T1000 (cell line): ENCODE results near the gene HPCAL4.

Experiments
- DNase-seq: peaks from one replicate; lab custom pipeline; 2025; ENCODE audit warnings: mixed read lengths; lab: John Stamatoyannopoulos, UW

HPCAL4 gene

DNA sequence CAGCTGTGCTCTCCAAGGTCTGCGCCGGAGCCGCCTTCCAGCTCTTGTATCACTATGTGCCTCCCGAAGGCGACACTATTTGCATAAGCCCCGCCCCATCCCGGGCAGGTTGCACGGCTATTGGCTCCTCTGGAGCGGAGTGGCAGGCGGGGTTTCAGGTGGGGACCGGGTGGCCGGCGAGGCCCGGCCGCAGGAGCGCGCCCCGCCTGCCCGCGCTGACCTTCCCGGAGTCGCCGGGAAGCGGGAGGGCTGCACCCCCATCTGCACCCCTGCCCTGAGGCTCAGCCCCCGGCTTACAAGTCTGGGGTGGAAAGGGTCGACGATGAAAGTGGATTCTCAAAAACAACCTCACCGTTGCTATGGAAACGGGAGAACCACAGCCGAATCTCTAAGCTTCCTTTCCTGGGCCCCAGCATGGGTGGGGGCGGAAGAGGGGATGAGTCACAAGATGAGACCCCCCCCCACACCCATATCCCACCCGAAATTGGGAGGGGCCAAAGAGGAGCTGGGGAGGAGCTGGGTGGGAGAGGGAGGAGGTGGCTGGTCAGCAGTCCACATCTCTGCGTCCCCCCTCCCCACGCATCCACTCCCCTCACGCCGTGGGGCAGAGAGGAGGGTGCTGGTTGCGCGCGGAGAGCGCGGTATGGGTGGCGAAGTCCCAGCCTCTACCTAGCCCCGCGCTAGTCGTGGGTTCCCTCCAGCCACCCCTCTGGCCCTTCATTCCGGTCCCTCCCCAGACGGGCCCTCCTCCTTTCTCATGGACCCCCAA is at the start of gene HPCAL4:
TSS of gene HPCAL4 (minus strand) at position 51 of the 769 bp plus-strand sequence. CDS start 6,830 bp downstream, outside the sequence.
- DNase-seq = no peak

DNA sequence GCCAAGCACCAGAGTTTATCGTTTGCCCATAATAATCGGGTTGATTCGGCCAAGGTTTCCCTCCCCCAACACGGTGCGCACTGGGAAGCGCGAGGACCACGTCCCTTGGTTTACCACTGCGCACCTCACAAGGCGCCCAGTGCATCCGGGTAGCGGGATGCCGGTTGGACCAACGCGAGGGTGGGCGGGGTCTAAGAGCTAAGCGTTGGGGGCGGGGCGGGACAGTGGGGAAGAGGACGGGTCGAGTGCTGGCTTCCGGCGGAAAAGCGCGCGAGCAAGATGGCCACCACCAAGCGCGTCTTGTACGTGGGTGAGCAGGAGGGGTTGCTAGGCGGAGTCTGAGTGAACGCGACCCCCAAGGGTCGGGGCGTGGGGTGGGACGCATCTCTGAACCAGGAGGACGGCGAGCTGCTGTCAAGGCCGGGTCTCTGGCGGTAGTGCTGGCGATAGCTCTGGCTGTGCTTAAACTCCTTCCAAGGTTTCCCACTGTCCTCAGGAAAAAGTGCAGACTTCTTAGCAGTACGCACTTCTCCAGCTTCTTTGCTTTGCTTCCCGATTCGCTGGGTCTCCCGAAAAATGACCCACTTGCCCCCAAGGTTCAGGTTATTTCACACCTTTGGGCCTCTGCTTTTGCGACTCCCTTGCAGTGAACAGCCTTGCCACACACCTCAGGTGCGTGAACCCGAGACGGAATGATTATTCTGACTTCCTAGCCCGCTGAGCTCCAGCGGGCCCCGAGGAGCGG is 47.6 kb upstream of the HPCAL4 start, which contains the start of gene PPIE:
TSS of gene PPIE (plus strand) at position 261 of the 745 bp plus-strand sequence. CDS start at position 280, 19 bp downstream.
- DNase-seq = peak; percentile 67

- no peak for DNase-seq
Observed at GRCh38 chr1:39737546-39738169, 46.4 kb upstream of the HPCAL4 start.

GRCh38 chr1:39735731-39736130 is 44.5 kb upstream of the HPCAL4 start:
- DNase-seq = no peak

DNA sequence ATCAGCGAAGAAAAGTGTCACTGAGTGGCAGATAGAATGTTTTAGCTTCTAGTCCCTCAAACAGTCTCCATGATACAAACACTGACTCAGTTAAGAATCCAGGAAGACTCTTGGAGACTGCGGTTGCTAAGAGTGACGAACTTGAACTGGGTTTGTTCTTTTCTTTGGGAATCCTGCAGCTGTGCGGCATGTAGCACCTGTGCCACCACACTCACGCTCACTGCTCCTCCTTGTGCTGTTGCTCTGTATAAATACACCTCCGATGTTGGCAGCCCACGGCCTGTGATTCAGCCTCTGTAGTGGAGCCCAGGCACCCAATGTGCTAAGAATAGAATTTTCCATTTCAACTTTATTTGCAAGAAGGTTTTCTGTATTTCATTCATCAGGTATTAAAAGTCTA is 41.9 kb upstream of the HPCAL4 start:
- DNase-seq = no peak

DNA sequence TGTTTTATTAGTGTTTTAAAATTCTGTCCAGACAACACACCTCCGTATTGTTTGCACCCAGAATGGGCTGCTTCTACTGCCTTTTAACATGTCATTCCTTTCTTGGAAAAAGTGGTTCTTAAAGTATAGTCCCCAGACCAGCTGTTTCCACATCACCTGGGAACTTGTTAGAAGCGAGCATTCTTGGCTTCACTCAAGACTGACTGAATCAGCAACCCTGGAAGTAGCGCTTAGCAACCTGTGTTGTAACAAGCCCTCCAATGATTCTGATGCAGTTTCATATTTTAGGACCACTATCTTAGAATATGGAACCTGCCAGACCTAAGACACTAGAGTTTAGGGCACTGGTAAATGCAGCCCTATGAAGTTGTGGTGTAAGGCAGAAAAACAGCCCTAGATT is 41.5 kb upstream of the HPCAL4 start:
- DNase-seq = no peak

DNA sequence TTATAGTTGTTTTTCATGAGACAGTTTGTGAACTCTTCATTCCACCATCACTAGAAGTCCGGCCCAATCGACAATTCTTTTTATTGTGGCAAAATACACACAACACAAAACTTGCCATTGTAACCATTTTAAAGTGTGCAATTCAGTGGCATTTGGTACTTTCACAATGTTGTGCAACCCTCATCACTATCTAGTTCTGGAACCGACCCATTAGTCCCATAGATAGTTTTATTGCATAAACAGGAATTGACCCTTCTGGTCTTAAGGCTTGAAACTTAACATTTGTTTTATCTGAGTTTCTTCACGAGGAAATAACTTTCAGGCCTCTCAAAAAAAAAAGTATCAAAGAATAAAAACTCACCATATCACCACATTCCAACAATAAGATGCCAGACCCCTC is 38.6 kb upstream of the HPCAL4 start:
- no peak for DNase-seq

DNA sequence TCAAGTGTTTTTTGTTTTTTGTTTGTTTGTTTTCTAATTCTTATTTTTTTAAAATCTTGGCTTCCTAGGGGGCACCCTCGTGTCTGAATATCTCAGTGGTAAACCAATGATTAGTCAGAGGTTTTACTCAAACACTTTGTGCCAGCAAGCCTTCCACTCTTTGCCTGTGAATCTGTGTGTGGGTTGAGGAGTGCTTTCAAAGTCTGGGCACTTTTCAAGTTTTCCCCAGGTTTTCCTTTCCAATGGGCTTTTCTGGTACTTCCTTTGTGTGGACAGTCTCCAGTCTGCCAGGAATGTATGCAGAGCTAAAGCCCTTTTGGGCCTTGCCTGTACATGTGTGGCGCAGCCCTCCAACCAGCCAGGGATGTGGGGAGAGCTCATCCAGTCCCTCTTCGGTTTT is 37.8 kb upstream of the HPCAL4 start:
- no peak for DNase-seq

- no peak for DNase-seq
Observed at GRCh38 chr1:39727932-39728317, 36.7 kb upstream of the HPCAL4 start.

DNA sequence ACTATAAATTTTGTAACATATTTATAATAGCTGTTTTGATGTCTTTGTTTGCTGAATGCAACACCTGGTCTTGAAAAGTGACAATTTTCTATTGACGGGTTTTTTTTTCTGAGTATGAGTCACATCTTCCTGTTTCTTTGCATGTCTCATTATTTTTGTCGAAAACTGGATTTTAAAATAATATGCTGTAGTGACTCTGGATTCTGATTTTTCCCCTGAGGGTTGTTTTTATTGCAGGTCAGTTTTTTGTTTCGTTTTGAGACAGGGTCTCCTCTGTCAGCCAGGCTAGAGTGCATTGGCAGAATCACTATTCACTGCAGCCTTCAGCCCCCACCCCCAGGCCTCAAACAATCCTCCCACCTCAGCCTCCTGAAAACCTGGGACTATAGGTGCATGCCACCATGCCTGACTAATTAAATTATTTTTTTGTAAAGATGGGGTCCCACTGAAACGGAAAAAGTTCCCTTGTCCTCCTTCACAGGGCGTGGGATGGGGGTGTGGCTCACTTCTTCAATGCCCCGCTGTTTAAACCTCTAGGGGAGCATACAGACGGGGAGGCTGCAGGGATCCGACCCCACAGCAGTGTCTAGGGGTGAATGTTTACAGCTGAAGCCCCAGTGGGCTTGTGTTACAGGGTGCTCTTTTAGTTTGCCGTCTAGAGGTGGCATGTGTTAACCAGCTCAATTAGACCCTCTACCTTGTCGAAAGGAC is 36.1 kb upstream of the HPCAL4 start:
- DNase-seq = no peak

GRCh38 chr1:39726600-39726999 is 35.4 kb upstream of the HPCAL4 start:
- DNase-seq = no peak

- DNase-seq = no peak
Observed at GRCh38 chr1:39722495-39722894, 31.3 kb upstream of the HPCAL4 start.

GRCh38 chr1:39721664-39722063 is 30.4 kb upstream of the HPCAL4 start:
- DNase-seq = no peak

DNA sequence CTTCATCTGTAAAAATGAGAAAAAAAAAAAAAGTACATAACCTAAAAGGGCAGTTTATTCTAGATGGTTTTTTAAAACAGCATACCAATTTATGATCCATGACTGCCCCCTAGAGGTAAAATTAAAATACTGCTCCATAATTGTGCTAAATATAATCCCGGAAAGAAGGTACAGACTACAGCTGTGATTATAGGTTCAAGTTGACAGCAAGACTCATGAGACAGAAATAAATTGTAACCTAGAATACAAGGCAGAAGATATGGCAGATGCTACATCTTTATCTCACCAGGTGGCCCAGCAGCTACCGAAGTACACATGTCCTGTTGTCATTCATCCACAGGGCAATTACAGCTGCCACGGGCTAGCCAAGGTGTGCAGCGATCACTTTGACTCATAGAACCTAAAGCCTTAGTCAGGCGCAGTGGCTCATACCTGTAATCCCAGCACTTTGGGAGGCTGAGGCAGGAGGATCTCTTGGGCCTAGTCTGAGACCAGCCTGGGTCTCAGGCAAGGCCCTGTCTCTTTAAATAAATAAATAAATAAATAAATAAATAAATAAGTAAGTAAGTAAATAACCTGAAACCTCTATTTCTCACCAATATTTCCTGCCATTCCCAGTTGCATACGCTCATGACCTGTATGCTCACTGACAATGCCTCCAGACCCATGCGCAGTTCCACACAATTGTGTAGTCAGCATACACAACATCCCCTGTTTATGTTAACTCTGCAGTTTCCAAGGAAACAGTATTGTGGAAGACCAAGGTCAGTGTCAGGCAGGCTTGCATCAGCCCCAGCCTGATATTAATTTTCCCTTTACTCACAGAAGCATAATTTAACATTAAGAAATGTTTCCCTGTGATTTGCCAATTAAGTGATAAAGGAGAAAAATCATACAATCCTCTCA is 29.1 kb upstream of the HPCAL4 start:
- DNase-seq = no peak

- no peak for DNase-seq
Observed at GRCh38 chr1:39717809-39718208, 26.6 kb upstream of the HPCAL4 start.

DNA sequence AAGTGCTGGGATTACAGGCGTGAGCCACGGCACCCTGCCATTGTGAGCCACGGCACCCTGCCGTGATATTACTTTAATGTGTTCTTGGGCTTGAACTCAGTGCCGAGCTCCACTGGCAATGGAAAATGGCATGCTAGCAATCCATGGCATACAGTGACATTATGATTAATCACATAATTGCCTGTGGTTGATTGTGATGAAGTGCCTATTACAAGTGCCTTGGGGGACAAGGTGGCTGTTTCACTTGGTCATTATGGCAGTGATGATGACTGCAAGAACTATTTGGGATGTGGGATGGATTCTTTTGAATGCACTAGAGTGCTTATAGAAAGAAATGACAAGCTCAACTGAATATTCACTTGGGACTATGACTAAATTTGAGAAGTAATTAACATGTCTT is 22.3 kb upstream of the HPCAL4 start:
- no peak for DNase-seq

DNA sequence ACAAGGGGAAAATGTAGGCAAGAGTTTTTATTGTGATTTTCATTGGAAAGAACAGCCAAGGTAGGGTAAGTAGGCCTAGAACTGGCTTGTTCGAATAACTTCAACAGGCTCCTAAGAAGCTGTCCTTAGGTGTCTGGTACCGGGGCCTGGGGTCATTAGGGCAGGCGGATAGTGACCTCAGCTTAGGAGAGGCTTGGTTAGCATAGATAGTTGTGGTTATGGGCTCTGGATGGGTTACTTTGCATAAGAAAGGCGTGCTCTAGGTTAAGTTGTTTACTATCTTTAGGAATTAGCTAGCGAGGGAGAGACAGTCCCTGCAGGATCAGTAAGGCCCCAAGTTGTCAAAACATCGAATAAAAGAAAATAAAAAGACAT is 20.7 kb upstream of the HPCAL4 start:
- no peak for DNase-seq

GRCh38 chr1:39711104-39711965 is 20.1 kb upstream of the HPCAL4 start:
- DNase-seq = no peak

GRCh38 chr1:39707506-39707905 is 16.3 kb upstream of the HPCAL4 start:
- DNase-seq = no peak

DNA sequence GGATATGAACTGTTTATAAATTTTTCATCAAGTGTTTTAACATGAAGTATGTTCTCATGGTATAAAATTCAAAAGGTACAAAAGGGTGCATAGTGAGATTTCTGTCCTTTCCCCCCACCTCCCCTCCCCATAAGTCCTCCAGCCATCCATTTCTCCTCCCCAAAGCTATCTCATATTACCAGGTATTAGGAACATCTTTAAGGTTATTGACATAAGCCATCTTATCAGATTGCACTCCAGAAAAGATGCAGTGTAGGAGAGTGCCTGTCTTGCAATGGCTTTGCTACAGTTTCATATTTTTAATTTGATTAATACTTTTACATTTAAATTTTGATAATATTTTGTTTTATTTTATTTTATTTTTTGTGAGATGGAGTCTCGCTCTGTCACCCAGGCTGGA is 13.5 kb upstream of the HPCAL4 start:
- DNase-seq = no peak
